HG02623 (cell line): ENCODE measurements around the gene DOK7.

ENCODE experiments used
- ATAC-seq: cut with Tn5 transposase; IDR thresholded peaks from one replicate; pipeline ENCODE4 v1.9.1; 2021; ENCODE audit warnings: moderate library complexity; ENCODE audit not compliant: unreplicated experiment

The DOK7 gene, protein sequence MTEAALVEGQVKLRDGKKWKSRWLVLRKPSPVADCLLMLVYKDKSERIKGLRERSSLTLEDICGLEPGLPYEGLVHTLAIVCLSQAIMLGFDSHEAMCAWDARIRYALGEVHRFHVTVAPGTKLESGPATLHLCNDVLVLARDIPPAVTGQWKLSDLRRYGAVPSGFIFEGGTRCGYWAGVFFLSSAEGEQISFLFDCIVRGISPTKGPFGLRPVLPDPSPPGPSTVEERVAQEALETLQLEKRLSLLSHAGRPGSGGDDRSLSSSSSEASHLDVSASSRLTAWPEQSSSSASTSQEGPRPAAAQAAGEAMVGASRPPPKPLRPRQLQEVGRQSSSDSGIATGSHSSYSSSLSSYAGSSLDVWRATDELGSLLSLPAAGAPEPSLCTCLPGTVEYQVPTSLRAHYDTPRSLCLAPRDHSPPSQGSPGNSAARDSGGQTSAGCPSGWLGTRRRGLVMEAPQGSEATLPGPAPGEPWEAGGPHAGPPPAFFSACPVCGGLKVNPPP

DNA sequence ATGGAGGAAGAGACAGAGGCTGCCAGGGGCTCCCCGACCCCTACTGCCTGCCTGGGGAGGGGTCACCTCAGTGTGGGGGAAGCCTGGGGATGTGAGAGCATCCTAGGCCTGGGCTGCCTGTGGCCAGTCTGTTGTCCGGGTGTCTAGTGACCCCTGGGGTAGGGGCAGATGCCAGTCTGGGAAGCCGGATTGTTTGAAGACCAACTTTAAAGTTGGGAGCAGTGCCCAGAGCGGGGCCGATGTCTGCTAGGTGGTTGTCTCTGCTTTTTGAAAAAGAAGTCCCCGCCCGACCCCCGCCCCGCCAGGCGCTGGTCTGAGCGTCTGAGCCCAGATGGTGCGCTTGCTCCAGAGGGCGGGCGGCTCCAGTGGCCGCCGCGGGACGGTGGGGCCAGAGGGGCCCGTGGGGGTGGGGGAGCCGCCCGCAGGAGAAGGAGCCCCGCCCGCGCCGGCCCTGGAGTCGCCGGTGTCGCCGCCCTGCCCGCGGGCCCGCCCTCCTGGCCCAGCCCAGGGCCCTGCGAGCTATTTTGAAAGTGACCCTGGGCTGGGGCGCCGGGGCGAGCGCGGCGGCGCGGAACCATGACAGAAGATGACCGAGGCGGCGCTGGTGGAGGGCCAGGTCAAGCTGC is at the start of gene DOK7:
Gene DOK7 (plus strand): TSS at position 517 of the 626 bp plus-strand sequence. CDS start 70 bp downstream, at position 587.
- ATAC-seq, result no peak

DNA sequence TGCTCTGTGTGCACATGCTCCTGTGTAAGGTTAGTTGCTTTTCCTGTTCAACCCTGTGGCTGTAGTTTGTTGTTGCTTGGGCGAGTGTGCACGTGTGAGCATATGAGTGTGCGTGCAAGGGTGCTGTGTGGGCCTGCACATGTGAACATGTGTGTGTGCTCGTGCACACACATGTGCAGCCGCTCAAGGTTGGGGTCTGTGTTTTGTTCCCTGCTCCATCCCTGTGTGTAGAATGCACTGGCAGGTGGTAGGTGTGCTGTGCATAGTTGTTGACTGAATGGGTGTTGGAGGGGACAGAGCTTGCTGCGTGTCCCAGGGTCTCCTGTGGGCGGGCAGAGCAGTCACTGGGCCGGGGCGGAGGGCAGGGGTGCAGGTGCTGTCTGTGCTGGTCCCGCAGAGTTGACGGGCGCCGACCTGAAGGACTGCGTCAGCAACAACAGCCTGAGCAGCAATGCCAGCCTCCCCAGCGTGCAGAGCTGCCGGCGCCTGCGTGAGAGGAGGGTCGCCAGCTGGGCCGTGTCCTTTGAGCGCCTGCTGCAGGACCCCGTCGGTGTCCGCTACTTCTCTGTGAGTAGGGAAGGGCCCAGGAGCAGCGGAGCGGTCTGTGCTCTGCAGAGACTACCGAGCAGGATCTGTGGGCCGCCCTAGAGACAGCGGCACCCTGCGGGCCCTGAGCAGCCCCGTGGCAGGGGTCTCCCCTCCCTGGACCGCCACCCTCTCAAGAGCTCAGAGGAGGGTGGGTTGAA is 49.3 kb upstream of the DOK7 start:
- ATAC-seq, result no peak

DNA sequence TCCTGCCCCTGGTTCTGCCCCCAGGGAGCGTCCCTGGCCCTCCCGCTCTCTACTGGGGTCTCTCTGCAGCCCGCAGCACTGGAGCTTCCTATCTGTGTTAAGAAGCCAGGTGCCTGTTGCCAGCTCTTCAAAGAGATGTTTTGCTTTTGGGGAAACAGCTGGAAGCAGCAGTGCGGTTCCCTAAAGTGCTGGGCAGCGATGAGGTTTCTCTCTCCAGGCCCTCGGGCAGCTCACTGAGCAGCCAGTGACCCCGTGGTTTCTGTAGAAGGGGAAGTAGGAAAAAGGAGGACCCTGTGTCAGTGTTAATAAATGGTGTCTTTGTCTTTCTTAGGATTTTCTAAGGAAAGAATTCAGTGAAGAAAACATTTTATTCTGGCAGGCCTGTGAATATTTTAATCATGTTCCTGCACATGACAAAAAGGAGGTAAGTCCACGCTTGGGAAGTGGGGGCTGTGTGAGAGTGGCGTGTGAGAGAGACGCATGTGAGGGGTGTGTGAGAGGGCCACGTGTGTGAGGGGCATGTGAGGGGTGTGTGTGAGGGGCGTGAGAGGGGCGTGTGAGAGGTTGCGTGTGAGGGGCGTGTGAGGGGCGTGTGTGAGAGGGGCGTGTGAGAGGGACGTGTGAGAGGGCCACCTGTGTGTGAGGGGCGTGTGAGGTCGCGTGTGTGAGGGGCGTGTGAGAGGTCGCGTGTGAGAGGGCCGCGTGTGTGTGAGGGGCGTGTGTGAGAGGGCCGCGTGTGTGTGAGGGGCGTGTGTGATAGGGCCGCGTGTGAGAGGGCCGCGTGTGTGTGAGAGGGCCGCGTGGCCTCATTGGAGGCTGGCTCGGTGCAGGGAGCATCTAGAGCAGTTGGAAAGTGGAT is 48.5 kb upstream of the DOK7 start:
- no peak for ATAC-seq

DNA sequence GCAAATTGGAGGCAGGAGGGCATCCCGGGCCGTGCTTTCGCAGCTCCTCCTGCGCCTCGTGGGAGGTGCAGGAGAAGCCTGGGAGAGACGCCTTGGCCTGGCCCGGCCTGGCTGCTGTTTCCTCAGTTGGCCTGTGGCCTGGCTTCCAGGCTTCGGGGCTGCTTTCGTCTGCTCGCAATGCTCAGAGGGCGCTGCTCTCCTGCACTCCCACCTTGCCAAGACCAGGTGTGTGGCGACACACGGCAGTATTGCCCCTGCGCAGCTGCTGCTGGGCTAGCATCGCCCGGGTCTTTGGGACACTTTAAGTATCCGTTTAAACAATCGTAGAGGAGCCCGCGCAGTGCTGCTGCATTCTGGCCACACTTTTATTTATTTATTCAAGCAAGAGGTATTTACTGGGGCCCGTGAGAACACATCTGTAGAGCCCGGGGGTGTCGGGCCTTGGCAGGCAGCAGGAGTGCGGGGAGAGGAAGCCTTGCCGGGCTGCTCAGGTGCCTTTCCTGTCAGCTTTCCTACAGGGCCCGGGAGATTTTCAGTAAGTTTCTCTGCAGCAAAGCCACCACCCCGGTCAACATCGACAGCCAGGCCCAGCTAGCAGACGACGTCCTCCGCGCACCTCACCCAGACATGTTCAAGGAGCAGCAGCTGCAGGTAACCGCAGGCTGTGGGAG is 47.5 kb upstream of the DOK7 start:
- no peak for ATAC-seq

DNA sequence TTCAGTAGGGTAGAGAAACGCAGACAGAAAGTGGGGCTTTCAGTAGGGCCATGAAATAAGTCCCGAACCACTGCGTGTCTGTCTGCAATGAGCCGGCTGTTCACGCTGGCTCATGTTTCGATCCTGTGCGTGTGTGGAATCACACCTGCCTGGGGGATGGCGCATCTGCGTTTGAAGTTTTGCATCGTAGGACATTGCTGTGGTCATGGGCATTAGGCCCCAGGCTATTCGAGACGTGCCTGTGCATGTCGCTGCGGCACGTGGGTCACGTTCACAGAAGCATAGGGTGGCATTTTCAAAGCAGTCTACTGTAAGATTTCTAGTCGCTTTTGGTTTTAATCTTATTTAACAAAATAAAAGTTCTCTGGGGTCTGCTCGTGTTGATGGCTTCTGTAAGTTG is 46.8 kb upstream of the DOK7 start:
- ATAC-seq, result no peak

DNA sequence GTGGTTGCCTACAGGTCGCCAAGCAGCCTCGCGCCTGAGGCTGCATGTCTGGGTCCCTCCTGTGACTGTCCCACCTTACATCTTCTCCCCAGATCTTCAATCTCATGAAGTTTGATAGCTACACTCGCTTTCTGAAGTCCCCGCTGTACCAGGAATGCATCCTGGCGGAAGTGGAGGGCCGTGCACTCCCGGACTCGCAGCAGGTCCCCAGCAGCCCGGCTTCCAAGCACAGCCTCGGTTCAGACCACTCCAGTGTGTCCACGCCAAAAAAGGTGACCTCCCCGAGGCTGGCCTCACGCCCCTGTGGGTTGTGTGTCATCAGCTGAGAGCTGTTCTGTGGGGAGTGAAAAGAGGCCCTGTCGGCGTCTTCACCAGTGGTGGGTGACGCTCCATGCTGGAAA is 46.3 kb upstream of the DOK7 start:
- no peak for ATAC-seq

DNA sequence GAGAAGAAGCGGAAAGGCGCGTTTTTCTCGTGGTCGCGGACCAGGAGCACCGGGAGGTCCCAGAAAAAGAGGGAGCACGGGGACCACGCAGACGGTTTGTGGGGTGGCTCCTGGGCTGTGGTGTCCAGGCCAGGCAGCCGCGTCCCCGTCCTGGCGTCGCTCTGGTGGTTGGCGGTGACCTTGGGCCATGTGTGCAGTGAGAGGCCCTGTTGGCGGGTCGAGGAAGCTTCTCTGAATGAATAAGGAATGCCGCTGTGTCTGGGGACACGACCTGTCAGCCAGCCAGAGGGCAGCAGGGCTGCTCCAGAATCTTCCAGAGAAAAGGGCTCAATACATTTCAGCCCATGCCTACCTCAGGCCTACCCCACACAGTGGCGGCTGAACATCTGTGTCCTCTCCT is 45.7 kb upstream of the DOK7 start:
- ATAC-seq, result no peak

DNA sequence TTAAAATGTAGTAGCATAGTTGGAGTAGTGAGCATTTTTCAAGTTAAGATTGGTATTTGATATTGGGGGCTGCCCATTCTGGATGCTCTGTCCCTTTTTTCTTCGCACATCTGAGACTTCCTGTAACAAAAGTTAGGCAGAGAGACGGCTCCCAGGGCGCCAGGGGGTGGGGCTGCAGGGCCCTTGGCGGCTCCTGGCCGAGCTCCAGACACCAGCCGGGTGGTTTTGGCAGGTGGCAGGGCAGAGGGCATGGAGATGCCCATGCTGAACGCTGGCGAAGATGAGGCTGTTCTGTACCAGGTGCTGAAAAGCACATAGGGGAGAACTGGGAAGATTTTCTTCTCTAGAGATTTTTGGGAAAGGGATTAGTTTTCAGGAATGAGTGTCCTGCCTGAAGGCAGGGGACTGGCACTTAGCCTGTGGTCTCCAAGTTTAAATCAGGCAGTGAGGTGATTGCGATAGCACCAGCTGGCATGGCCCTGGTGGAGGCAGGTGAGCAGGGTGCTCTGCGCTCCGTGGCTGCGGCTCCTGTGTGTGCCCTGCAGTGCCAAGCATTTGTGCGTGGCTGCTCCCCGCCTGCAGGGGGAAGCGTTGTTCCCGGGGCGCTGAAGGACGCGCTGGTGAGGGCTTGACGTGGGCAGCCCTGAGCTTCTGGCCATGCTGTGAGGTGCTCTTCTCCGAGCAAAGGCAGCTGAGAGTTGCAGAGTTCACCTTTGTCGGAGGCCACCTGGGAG is 44.9 kb upstream of the DOK7 start:
- ATAC-seq, result no peak

DNA sequence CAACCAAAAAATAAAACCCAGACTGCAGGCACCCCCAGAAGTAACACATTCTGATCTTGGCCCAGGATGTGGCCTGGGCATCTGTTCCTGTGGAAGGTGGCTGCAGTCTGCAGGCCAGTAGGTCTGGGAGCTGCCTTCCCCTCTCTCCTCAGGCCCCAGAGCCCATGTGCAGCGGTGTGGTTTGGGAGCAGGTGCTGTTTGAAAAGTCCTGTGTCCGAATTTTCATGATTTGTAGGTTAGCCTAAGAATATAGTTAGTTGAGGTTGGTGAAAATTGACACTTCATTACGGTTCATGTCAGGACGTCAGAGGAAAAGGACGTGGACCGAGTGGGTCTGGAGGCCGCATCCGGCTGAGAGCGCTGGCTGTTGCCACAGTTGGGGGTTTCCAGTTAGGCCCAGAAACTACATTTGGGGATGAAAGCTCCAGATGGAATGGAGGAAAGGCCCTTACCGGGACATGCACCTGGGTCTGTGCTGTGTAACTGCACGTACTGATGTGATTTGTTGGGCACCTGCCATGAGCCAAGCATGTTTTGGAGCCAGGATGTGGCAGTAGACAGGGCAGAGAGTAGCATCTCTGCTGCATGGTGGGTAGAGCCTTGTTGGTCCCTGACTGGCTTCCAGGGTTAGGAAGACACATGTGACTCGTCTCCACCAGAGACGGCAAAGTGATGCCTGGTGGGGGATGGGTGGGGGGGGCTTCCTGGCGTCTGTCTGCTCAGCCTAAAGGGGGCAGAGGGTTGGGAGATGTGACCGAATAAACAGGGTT is 43.1 kb upstream of the DOK7 start:
- no peak for ATAC-seq

DNA sequence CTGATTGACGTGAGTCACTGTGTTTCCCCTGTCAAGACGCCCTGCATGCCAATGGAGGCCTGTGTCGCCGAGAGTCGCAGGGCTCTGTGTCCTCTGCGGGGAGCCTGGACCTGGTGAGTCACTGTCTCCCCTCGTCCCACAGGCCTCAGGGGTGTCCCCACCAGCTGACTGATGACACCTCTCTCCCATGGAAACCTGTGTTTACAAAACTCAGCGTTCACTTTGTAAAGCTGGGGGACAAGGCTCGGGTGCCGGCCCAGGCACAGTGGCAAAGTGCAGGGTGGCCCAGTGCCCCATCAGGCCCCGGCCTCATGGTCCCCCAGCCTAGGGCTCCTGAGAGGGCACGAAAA is 42.5 kb upstream of the DOK7 start:
- no peak for ATAC-seq

DNA sequence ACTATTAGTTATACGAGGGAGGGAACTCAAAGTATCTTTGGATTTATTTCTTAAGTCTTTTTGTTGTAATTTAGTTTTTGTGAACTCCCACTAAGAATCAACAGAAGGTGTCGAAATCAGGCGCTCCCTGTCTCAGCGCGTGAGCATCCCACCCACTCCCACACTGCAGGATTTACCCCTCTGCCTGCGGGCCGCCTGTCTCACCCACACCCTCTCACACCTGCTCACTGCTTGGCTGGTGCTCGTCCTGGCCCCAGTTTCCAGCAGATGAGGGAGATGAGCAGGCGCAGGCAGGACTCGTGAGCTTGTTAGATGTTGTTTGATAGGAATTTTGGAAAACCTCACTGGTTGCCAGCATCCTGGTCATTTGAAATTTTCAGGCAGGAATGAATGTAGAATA is 42.1 kb upstream of the DOK7 start:
- ATAC-seq, result no peak

DNA sequence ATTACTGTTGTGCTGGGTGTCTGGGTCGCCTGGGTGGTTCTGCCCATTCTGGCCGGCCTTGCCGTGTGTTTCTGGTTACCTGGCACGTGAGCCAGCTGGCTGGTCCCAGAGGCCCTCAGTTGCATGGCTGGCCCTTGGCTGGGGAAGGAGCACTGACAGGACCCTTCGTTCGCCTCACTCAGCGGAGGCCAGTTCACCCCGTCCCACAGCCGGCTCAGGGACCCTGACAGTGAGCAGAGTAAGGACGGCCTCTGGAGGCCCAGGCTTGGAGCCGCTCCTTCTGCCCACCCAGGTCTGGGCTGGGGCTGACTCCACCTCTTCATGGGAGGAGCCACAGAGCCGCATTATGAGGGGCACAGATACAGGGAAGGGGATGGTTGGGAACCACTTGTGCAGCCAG is 41.6 kb upstream of the DOK7 start:
- ATAC-seq, result no peak

DNA sequence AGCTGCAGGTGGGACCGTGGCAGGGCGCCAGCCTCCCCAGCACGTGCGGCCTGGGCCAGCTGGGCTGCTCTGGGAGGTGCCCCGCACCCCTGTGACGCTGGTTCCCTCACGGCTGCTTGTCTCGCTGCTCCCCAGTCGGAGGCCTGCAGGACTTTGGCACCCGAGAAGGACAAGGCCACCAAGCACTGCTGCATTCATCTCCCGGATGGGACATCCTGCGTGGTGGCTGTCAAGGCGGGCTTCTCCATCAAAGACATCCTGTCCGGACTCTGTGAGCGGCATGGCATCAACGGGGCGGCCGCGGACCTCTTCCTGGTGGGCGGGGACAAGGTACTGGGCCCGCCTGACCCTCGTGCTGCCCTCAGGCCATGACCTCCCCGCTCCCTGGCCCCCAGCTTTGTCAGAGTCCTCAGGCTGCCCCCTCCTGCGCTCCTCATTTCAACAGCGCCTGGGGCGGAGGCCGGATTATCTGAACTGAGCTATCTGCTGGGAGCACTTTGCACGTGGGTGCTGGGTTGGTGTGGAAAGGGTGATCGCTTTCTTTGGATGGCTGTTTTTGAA is 40.8 kb upstream of the DOK7 start:
- ATAC-seq, result no peak

DNA sequence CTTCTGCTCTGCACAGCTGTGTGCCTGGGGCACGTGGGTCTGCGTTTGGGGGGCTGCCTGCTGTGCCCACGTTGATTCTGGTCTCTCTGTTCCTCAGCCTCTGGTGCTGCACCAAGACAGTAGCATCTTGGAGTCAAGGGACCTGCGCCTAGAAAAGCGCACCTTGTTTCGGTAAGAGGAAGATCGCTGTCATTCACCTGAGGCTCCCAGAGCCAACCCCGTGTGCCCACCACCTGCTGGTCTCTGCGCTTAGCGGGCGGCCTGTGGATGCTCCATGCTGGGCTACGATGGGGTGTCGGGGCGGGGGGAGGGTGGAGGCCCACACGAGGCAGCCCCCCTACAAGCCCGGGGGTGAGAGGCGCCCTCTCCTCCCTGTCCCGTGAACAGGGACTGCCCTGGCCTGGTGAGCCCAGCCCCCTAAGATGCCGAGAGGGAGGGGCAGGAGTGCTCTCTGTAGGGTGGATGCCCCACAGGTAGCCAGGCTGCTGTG is 40.3 kb upstream of the DOK7 start:
- no peak for ATAC-seq

DNA sequence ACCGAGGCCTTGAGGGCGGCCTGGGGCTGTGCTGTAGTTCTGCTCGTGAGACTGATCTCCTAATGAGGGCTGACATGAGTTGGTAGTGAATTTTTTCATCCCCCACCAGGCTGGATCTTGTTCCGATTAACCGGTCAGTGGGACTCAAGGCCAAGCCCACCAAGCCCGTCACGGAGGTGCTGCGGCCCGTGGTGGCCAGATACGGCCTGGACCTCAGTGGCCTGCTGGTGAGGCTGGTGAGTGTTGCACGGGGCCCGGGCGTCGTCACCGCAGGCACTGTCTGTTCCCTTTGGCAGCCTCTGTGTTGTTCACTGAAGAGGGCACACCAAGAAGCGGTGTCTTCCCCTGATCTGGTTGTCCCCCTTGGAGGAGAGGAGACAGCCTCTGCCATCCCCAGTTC is 39.7 kb upstream of the DOK7 start:
- ATAC-seq, result no peak

DNA sequence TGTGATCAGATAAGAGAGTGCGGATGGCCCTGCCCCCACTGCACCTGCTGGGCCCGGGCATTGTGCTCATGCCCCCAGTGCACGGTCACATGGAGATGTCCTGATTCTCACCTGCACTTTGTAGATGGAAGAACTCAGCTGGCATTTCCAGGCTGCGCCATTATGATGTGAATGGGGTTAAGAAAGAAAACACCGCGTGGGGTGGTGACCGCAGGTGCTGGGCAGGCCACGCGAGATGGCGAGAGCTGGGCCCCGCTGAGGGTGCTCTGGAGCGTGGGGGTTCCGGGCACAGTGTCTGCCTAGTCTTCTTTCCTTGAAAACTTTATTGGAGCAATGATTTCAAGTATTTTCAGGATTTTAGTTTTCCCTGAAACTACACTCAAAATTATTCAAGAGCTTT is 39.2 kb upstream of the DOK7 start:
- no peak for ATAC-seq

DNA sequence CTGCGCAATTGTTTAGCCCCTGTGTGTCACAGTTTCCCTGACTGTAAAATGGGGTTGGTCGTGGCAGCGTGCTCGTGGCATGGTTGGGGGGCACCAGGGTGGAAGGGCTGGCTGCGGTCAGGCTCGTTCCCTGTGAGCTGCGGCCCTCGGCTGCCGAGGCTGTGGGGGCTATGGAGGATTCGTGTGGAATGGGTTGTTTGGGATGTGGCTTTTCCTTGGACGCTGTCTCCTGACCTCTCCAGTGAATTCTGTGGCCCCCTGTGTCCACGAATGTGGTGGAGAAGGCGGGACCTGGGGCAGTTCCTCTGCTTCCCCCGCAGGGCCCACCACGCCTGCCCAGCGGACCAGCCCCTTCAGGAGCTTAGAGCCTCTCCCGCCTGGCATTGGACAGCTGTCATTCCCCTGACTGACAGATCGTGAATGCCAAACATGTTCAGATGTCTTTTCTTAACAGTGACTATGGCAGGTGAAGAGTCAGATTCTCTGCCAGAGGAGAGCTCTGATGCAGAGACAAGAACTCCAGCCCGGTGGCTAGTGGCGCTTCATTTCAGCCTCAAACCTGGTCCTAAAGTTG is 38.5 kb upstream of the DOK7 start:
- ATAC-seq, result no peak

DNA sequence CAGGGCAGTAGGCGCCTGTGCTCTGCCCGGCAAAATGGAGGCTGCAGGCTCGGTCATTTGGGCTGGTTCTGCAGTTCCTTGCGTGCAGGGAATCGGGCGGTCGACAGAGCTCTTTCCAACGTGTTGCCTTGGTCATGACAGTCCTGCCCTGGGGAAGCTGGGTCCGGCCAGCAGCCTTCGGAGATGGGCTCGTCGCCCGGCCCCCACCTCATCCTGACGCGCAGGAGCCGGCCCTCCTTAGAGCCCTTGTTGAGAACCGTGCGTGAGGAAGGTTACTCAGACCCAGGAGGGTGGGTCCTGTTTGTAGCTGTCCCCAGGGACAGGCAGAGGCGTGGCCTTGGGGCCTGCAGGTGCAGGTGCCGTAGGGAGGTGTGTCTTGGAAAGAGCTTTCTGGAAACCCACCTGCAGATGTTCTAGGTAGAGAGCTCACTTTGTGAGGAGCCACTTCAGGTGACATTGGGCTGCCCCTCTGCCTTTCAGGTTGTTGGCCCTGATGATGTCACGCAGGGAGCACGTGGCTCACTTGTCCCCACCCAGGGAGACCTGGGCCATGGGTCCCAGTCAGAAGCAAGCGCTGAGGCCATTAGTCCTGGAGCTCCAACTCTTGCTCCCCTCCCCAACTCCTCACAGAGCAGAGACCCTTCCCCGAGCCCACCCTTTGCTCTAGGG is 36.5 kb upstream of the DOK7 start:
- ATAC-seq, result no peak
